Prostate gland (tissue), 2 donors: Measurements from ENCODE around the gene GLIS1. TPM values are rescaled to one million over a fixed set of nuclear protein-coding genes. Genes with fewer than 3 reads are reported as not detected.

Source experiments
- DNase-seq: peaks from one replicate; pipeline ENCODE4 v3.0.0-alpha.2; 2019; ENCODE audit warnings: low spot score
- H3K27ac ChIP-seq, 2 donors: fragments of 200-600 bp; sonication (generic); 2 replicates each; pipeline ENCODE4 v1.5.1; 2017 to 2019
- H3K27me3 ChIP-seq: fragments of 200-600 bp; sonication (generic); replicated peaks from 2 replicates; pipeline ENCODE4 v1.5.1; 2019; ENCODE audit not compliant: insufficient read depth
- H3K36me3 ChIP-seq, 2 donors: fragments of 200-600 bp; sonication (generic); 1 replicate in 1 of 2; 2 replicates in 1 of 2; pipeline versions ENCODE4 v1.5.1 to v1.8.1; 2017 to 2019
- H3K4me1 ChIP-seq: fragments of 200-600 bp; sonication (generic); replicated peaks from 2 replicates; pipeline ENCODE4 v1.5.1; 2019
- H3K4me3 ChIP-seq, 2 donors: fragments of 200-600 bp; sonication (generic); 2 replicates each; pipeline ENCODE4 v1.5.1; 2017 to 2019
- H3K9me3 ChIP-seq: fragments of 200-600 bp; sonication (generic); 2 replicates; pipeline ENCODE4 v1.5.1; 2017
- CTCF ChIP-seq, 4 experiments: fragments of 200-600 bp in 2 of 4; fragments of 450-650 bp in 2 of 4; sonication (generic) in 2 of 4; IDR thresholded peaks; 1 replicate in 3 of 4; 2 replicates in 1 of 4; pipeline ENCODE4 v1.5.1; 2016 to 2019; ENCODE audit warnings: antibody characterized with exemption in 4 of 4, mild to moderate bottlenecking in 2 of 4, moderate library complexity in 2 of 4
- POLR2A ChIP-seq: fragments of 450-650 bp; IDR thresholded peaks from one replicate; pipeline ENCODE4 v1.6.1; 2016; ENCODE audit warnings: antibody characterized with exemption, mild to moderate bottlenecking
- POLR2AphosphoS5 ChIP-seq: sonication (generic); formaldehyde crosslinking; IDR thresholded peaks from one replicate; pipeline ENCODE4 v1.6.1; 2017; ENCODE audit warnings: antibody characterized with exemption
- WGBS: methylation state at CpG from one replicate; pipeline ENCODE4 v1.1.5; 2018; 5-methylcytosine and 5-hydroxymethylcytosine counted together
- intact Hi-C: fragments of 100-400 bp; cut with DNase I; formaldehyde crosslinking; loops from one replicate; pipeline ENCODE4 v1.14.2; 2022
- total RNA-seq, 2 donors: library from RNA; depleted of rRNA; stranded (reverse); fragments of >200 nt; gene quantifications; one replicate each; pipeline ENCODE4 v1.1.0, GENCODE V29; 2016

Gene GLIS1
- total RNA-seq, 2 donors from 2014 or later = 1.1 to 8.1 TPM

- TF ChIP-seq POLR2AphosphoS5 (no peak), CTCF (IDR thresholded peaks at IDR 0.05) (no peak), POLR2A (no peak)
- intact Hi-C loops = loop anchor here (10.0 kb wide), 1 partner anchor 123 kb away; no protein-coding TSS in a partner anchor
- no peaks in the 10 kb centered on the region for H3K36me3 ChIP-seq
- H3K4me1 ChIP-seq = no peaks in the 10 kb centered on the region
- no peak overlapping the region for H3K27ac ChIP-seq
- H3K9me3 ChIP-seq = no peaks in the 10 kb centered on the region
- peaks cover 4% of the 10 kb centered on the region for H3K27me3 ChIP-seq
- WGBS = 74% methylated on average over 19 of the region's 19 CpGs
- H3K4me3 ChIP-seq = no peak overlapping the region
- DNase-seq = no peak
Measured at GRCh38 chr1:53687901-53688300, 51.1 kb downstream of the GLIS1 start.

- Histone ChIP-seq H3K4me3 (no peak overlapping the region), H3K4me1 (no peaks in the 10 kb centered on the region), H3K36me3 (no peaks in the 10 kb centered on the region), H3K9me3 (no peaks in the 10 kb centered on the region), H3K27me3 (peaks cover 4% of the 10 kb centered on the region), H3K27ac (no peak overlapping the region)
- WGBS = 94% methylated on average over 14 of the region's 14 CpGs
- TF ChIP-seq POLR2A (no peak), CTCF (IDR thresholded peaks at IDR 0.05) (no peak), POLR2AphosphoS5 (no peak)
- DNase-seq = no peak
- intact Hi-C loops = loop anchor here (10.0 kb wide), 1 partner anchor 123 kb away; no protein-coding TSS in a partner anchor
Measured at GRCh38 chr1:53687426-53687825, 51.5 kb downstream of the GLIS1 start.

GRCh38 chr1:53686965-53687267 is 52.0 kb downstream of the GLIS1 start:
- 92% methylated on average over 7 of the region's 7 CpGs for WGBS
- intact Hi-C loops = loop anchor here (10.0 kb wide), 1 partner anchor 122 kb away; no protein-coding TSS in a partner anchor
- peaks cover 4% of the 10 kb centered on the region for H3K27me3 ChIP-seq
- H3K9me3 ChIP-seq = no peaks in the 10 kb centered on the region
- H3K27ac ChIP-seq = no peak overlapping the region
- TF ChIP-seq POLR2AphosphoS5 (no peak), POLR2A (no peak), CTCF (IDR thresholded peaks at IDR 0.05) (no peak)
- no peaks in the 10 kb centered on the region for H3K4me1 ChIP-seq
- DNase-seq = no peak
- no peaks in the 10 kb centered on the region for H3K36me3 ChIP-seq
- H3K4me3 ChIP-seq = no peak overlapping the region

GRCh38 chr1:53686091-53686964 is 52.6 kb downstream of the GLIS1 start:
- H3K27ac ChIP-seq = no peak overlapping the region
- TF ChIP-seq POLR2A (no peak), POLR2AphosphoS5 (no peak), CTCF (IDR thresholded peaks at IDR 0.05) (no peak)
- intact Hi-C loops = loop anchor here (10.0 kb wide), 1 partner anchor 122 kb away; no protein-coding TSS in a partner anchor
- no peak for DNase-seq
- WGBS = 72% methylated on average over 13 of the region's 13 CpGs
- peaks cover 4% of the 10 kb centered on the region for H3K27me3 ChIP-seq
- H3K4me3 ChIP-seq = no peak overlapping the region
- H3K36me3 ChIP-seq = no peaks in the 10 kb centered on the region
- H3K4me1 ChIP-seq = no peaks in the 10 kb centered on the region
- no peaks in the 10 kb centered on the region for H3K9me3 ChIP-seq
